Pulmonary artery endothelial cell (primary cell): ENCODE results near the gene MED22. TPM values are rescaled to one million over a fixed set of nuclear protein-coding genes. Genes with fewer than 3 reads are reported as not detected.
"Not testable (repeated sequence)": the region's sequence is repeated elsewhere in the genome, so short reads cannot be mapped to it uniquely, and the experiment has no call there.

Experiments used
- DNase-seq: peaks from one replicate; pipeline ENCODE4 v3.0.0-alpha.2; 2011; ENCODE audit warnings: low read depth, low spot score
- total RNA-seq: library from RNA; depleted of rRNA; stranded (reverse); fragments of >200 nt; gene quantifications from 2 replicates; pipeline ENCODE4 v1.2.3, GENCODE V29; 2014

The MED22 gene
- 17.7 and 18.4 TPM in 2 replicates for total RNA-seq

DNA sequence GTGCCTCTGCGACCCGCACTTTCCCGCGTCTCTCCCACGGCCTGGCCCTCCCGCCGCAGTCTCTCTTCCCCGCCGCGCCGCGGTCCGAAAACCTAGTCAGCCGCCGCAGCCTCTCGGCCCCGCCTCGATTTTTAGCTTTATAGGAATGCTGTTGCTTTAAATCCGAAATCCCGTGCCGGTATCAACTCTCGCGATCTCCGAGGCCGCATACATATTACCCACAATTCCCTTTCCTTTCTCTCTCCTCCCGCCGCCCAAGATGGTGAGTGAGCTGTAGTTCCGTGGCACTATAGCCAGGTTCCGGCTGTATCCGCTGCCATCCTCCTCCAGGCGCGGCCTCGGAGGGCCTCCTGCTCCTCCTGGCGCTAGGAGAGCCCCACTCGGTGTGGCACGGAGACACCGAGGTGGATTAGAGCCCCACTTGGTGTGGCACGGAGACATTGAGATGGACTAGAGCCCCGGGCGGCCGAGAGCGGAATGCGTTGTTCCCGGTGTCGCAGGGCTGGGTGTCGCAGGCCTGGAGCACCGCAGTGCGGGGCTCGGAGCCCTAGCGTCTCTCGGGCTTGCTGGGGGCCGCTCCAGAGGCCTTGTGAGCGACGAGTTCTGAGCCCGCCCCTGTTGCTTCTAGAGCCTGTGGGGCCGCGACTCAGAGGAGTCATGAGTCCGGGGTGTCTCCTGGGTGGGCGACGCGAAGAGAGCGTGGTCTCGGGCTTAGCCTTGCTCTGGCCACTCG is at the start of gene MED22, which contains the start of gene RPL7A:
MED22 (minus strand) TSS at position 147 of the 733 bp plus-strand sequence. CDS start 1,469 bp downstream, outside the sequence.
RPL7A (plus strand) TSS at position 234 of the 733 bp plus-strand sequence; CDS start at position 260, 26 bp downstream.
- peak; percentile 88 for DNase-seq

DNA sequence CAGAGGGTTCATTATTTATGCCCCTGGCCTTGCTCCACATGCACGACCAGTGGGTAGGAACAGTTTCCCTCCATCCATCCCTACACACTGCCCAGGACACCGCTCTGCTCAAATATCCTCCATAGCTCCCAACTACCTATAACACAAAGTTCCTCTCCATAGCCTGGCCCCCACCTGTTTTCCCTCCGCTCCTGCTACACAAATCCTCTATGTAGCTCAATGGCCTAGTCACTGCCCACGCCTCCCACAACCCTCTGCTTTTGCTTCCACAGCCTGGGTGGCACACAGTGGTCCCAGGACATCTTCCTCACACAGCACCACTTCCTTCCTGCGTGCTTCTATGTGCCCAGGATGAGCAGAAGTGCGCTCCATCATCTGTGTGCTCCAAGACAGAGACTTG is 49.4 kb upstream of the MED22 start:
- no peak for DNase-seq

DNA sequence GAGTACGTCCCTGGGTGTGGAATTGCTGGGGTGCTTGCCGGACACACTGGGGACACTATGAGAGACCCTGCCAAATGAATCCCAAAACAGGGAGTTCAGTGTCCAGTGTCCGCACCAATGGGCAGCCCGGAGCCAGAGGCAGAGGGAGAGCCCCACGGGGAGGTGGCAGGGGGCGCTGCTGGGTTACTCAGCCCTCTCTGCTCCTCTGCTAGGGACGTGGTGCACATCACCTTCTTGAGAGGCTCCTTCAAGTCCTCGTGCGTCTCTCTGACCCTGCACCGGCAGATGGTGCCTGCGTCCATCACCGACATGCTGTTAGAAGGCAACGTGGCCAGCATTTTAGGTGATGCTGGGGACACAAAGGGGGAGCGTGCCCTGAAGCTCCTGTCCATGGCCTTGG is 49.0 kb upstream of the MED22 start:
- DNase-seq: no peak

DNA sequence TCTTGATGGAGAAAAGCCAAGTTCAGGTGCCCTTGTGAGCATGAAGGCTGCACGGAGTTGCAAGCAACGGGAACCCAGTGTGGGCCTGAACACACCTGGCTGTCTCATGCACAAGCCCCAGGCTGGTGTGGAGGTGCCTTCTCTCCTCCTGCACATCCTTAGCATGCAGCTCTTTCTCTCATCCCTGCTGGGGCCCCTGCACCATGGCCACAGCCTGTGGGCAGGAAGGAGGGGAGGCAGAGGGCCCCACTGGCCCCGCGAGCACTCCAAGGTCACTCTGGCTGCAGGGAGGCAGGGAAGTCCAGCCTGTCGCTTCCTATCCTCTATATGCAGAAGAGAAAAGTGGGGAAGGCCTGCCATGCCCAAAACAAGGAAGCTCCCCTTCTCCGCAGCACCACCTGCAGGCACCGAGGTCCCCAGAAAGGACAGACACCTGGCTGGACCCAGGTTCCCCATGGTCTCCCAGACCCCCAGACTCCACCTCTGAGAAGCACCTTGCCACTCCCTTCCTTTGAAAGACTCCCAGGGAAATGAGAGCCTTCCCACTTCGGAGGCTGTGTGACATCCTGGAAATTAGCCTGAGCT is 46.8 kb upstream of the MED22 start:
- DNase-seq: no peak

DNA sequence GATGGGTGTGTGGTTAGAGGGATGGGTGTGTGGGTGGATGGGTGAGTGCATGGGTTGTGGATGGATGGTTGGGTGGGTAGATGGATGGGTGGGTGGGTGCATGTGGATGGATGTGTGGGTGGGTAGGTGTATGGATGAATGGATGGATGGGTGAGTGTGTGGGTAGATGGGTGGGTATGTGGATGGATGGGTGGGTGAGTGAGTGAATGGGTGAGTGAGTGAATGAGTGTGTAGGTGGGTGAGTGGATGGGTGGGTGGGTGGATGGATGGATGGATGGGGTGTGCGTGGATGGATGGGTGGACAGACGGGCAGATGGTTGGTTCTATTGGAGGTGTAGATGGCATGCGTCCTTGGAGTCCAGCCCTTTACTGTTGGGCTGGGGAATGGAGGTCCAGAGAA is 45.5 kb upstream of the MED22 start:
- no peak for DNase-seq

DNA sequence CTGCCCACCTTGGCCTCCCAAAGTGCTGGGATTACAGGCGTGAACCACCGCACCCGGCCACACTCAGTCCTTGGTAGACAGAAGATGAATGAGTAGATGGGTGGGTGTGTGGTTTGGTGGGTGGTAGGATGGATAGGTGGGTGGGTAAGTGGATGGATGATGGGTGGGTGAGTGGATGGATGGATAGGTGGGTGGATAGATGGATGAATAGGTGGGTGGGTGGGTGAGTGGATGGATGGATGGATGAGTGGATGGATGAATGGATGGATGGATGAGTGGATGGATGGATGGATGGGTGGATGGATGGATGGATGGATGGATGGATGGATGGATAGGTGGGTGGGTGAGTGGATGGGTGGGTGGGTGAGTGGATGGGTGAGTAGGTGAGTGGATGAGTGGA is 44.4 kb upstream of the MED22 start:
- not testable (repeated sequence) for DNase-seq

DNA sequence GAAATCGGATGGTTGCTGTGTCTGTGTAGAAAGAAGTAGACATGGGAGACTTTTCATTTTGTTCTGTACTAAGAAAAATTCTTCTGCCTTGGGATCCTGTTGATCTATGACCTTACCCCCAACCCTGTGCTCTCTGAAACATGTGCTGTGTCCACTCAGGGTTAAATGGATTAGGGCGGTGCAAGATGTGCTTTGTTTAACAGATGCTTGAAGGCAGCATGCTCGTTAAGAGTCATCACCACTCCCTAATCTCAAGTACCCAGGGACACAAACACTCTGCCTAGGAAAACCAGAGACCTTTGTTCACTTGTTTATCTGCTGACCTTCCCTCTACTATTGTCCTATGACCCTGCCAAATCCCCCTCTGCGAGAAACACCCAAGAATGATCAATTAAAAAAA is 43.5 kb upstream of the MED22 start:
- DNase-seq: not testable (repeated sequence)

DNA sequence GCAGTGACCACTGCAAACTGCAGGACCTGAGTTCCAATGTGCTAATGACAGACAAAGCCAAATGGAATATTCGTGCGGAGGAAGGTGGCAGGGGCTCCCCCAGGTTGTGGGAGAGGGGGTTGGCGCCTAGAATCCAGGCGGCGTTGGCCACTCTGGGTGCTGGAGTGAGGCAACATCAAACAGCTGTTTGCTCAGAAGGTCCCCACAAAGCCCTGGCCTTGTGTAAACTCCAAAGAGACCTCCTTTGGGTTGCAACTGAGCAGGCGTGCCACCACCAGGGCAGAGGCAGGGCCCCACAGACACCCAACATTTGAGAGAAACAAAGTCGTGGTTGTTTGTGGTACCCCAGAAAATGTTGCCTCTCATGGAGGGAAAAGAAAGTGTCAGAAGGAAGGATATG is 42.8 kb upstream of the MED22 start:
- DNase-seq: no peak

DNA sequence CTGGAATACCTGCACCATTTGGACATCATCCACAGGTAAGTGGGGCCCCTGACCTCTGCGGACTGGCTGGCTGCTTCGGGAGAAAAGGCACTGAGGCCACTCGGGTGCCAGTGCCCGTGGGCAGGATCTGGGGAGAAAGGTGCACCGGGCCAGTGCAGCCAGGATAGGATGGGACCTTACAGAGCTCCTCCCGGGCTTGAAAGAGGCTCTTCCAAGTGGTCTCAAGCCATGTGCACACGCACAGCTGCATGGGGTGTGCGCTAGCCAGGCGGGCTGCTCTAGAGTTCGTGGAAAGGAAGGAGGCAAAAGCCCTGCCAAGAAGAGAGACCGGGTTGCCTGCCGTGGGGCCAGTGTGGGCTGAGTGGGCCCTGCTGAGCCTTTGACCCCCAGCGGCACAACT is 41.6 kb upstream of the MED22 start:
- no peak for DNase-seq

DNA sequence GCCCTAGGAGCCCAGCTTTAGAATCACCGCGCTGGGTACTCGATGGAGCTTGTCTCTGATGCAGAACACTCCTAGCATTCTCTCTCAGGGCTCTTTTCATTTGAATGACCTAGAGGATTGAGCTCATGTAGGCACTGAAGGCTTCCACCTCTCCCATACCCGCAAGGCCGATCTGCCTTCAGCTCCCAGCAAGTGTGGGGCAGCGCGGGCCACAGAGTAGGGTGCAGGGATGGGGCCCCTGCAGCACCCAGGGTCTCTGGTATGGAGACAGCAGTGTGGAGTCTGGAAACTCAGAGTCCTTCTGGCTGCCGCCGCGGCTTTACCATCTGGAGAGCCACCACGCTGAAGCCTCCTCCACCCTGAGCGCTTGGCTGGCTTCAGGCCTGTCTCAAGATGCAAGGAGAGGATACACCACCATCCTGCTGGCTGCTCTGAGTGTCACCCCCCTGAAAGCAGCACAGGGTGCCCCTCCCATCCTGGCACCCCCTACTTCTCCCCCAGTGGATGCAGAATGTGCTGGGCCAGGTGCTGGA is 41.2 kb upstream of the MED22 start:
- no peak for DNase-seq

DNA sequence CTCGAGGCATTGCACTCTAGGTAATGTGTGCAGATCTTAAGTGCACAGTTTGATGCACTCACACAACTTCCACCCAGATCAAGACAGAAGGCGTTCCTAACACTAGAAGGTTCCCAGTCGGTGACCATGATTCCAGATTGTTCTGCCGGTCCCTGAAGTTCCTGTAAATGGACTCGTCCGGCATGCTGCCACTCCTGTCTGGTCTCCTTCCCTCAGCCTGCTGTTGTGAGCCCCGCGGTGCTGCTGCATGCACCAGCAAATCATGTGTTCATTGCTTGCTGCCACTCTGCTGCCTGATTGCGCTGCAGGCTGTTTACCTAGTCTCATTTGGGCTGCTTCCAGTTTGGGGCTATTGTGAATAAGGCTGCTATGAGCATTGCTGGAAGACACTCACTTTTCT is 39.7 kb upstream of the MED22 start:
- DNase-seq: no peak

DNA sequence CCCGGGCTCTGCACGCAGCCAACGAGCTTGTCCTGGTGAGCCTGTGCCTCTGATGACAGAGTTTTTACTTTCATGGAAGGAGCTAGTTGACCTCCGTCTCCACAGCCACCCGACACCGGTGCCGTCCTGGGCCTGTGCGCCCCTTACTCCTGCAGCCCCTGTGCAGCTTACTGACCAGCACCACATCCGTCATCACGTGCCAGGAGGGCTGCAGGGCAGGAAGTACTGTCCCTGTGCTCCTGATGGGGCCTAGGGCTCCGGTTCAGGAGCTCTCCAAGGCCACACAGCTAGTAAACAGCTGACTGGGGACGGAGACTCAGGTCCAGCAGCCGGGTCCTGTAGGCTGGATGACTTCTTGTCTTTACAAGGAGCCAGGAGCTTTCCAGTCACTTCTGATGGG is 38.4 kb upstream of the MED22 start:
- no peak for DNase-seq

DNA sequence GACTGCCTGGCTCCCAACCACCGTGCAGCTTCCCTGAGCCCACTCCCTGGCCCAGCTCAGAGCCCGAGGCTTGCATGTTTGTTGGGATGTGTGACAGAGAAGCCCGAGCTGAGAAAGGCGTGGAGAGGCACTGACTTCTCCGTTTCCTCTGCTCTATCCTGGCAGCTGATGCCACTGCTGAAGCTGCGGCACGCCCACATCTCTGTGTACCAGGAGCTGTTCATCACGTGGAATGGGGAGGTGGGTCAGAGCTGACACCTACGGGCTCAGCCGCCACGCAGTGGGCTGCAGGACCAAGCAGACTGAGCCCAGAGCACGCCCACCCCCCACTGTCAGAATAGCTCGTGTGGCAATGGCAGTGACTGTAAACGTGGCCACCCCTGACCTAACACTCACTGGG is 37.5 kb upstream of the MED22 start:
- DNase-seq: no peak

DNA sequence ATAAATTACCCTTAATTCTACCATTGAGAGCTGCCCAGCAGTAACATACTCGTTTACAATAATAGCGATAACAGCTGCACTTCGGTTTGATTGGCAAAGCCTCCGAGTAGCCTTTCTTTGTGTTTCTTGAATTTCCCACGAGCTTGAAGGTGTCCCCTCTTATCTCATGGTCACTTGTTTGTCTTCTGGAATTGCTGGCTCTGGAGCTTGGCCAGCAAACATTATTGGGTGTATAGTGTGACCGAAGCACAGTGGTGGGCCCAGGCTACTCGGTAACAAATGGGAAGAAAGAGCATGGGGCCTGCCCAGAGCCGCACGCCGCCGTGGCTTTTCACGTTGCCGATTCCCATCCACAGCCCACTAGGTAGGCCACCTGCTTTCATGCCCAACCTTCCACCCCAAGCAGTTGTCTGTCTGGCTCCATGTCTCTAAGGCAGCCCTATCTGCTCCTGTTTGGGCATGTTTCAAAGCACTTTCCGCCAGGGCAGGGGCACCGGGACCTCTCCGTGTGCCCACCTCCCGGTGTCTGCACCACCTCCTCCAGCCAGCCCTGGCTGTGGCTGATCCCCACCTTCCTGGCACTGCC is 36.9 kb upstream of the MED22 start:
- DNase-seq: no peak

DNA sequence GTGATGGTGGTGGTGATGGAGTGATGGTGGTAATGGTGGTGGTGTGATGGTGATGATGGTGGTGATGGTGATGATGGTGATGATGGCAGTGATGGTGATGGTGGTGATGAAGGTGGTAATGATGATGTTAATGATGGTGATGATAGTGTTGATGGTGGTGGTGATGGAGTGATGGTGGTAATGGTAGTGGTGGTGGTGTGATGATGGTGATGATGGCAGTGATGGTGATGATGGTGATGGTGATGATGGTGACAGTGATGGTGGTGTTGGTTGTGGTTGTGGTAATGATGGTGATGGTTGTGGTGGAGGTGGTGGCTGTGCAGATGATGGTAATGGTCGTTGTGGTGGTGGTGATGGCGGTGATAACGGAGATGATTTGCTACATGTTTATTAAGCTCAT is 35.5 kb upstream of the MED22 start:
- no peak for DNase-seq

DNA sequence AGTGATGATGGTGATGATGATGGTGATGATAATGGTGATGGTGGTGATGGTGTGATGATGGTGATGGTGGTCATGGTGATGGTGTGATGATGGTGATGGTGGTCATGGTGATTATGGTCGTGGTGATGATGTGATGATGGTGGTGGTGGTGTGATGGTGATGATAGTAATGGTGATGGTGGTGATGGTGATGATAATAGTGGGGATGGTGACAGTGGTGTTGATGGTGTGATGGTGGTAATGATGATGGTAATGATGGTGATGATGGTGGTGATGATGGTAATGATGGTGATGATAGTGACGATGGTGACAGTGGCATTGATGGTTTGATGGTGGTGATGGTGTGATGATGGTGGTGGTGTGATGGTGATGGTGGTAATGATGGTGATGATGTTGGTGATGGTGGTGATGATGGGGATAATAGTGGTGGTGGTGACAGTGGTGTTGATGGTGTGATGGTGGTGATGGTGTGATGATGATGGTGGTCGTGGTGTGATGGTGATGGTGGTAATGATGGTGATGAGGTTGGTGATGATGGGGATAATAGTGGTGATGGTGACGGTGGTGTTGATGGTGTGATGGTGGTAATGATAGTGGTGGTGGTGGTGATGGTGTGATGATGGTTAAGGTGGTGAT is 34.7 kb upstream of the MED22 start:
- no peak for DNase-seq

DNA sequence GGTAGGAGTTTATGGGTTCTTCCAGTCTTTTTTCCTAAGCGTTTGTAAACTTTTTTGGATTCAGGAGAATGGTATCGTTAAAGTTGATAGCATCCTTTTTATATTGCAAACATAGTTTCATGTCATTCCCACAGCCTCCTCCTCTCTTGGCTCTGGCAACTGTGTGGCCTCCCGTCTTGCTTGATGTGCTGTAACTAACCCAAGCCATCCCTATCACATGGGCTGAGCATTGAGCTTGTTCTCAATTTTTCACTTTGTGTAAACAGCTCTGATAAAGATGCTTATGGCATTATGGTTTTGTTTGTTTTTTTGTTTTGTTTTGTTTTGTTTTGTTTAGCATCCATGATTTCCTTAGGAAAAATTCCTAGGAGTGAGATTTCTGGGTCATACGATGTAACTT is 32.8 kb upstream of the MED22 start:
- no peak for DNase-seq

DNA sequence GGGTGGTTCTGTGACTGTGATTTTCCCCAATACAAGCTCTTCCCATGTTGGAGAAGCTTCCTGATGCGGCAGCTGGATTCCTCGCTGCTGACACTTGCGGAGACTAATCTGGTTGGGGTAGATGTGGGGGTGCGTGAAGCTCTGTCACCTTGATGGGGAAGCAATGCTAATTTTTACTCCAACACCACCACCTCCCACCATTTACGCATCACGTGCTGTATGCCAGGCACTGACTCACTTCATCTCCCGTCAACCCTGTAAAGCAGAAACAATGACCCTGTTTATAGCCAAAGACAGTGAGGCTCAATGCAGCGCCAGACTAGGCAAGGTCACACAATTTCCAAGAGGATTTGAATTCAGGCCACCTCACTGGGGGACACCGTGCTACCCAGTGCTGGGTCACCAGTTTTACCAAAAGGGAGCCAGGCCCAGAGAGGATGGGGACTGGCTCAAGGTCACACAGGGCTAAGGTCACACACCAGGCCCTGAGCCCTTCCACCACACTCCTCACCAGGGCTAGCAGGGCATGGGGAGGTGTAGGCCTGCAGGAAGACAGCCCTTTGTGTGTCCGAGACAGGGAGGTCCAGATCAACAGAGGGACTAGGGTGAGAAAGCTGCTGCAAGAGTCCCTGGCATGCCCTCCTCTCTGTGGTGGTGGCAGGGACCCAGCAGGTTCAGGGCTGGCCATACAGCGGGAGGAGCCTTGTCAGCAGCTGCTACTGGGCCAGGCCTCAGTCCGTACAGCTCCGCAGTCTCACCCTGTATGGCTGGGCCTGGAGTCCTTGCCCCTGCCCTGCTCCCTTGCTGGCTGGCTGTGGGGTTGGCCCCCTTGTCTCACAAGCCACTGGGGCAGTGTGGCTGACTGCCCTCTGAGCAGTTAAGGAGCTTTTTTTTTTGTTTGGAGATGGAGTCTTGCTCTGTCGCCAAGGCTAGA is 31.5 kb upstream of the MED22 start:
- no peak for DNase-seq

DNA sequence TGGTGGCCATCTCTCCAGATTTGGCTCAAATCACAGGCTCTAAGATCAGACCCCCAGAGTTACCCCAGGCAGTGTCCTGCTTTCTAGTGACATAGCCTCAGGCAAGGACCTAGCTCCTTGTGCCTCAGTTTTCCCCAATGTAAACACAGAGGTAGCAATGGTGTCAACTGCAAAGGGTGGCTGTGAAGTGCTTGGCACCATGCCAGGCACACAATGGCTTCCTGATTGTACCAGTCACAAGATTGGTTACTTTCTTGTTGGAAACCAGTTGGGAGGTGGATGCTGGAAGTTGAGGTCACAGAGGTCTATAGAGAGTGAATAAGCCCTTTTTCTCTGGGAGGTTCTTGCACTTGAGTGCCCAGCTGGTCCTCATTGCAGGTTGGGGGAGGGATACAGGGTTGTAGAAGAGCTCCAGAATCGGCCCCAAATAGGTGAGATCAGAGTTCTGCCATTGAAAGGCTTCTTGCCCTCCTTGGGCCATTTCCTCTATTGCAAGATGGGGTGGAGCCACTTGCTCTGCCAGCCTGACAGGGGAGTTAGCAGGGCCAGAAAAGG is 30.6 kb upstream of the MED22 start:
- DNase-seq: no peak

DNA sequence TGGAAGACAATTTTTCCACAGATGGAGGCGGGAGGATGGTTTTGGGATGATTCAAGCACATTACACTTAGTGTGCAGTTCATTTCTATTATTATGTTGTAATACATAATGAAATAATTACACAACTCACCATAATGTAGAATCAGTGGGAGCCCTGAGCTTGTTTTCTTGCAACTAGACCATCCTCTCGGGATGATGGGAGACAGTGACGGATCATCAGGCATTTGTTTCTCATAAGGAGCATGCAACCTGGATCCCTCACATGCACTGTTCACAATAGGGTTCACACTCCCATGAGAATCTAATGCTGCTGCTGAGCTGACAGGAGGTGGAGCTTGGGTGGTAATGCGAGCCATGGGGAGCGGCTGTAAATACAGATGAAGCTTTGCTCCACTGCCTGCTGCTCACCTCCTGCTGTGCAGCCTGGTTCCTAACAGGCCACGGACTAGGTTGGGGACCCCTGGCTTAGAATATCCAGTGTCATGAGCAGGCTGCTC is 29.8 kb upstream of the MED22 start:
- no peak for DNase-seq
